Upper lobe of left lung (tissue), 4 donors: ENCODE data around the gene CPN1.

Experiments used
- POLR2A ChIP-seq, 4 donors: fragments of 450-650 bp; IDR thresholded peaks; one replicate each; pipeline ENCODE4 v1.5.1; 2016 to 2017; ENCODE audit warnings: antibody characterized with exemption in 4 of 4, mild to moderate bottlenecking in 2 of 4
- TF ChIP-seq, protein P1 (sequence below), 6 experiments: fragments of 450-650 bp in 4 of 6; fragments of 200-600 bp in 2 of 6; sonication (generic) in 2 of 6; IDR thresholded peaks; one replicate each; pipeline ENCODE4 v1.5.1; 2016 to 2019; ENCODE audit warnings: antibody characterized with exemption in 6 of 6

DNA sequence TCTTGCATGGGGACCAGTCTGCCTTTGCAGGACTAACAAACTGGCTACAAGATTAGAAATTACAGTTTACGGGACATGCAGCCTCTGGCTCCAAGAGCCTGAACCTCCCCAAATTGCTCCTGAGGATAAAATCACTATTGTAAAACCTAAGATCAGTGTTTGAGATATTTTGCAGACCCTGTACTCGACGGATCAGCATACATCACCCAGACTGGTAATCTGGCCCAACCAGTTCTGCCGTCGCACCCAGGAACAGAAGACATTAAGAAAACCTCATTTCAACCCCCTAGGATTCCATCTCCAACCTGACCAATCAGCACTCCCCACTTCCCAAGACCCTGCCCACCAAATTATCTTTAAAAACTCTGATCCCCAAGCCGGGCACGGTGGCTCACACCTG, 44.8 kb downstream of the CPN1 start:
- TF ChIP-seq, protein P1, sequence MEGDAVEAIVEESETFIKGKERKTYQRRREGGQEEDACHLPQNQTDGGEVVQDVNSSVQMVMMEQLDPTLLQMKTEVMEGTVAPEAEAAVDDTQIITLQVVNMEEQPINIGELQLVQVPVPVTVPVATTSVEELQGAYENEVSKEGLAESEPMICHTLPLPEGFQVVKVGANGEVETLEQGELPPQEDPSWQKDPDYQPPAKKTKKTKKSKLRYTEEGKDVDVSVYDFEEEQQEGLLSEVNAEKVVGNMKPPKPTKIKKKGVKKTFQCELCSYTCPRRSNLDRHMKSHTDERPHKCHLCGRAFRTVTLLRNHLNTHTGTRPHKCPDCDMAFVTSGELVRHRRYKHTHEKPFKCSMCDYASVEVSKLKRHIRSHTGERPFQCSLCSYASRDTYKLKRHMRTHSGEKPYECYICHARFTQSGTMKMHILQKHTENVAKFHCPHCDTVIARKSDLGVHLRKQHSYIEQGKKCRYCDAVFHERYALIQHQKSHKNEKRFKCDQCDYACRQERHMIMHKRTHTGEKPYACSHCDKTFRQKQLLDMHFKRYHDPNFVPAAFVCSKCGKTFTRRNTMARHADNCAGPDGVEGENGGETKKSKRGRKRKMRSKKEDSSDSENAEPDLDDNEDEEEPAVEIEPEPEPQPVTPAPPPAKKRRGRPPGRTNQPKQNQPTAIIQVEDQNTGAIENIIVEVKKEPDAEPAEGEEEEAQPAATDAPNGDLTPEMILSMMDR (IDR thresholded peaks at IDR 0.05): no peak
- TF ChIP-seq POLR2A (IDR thresholded peaks at IDR 0.05): no peak
